ENCODE measurements around the gene APLNR. TPM values are rescaled to one million over a fixed set of nuclear protein-coding genes. Genes with fewer than 3 reads are reported as not detected.

Gene APLNR
- total RNA-seq, 1 donor from 2014 or later: 1.6 TPM

DNA sequence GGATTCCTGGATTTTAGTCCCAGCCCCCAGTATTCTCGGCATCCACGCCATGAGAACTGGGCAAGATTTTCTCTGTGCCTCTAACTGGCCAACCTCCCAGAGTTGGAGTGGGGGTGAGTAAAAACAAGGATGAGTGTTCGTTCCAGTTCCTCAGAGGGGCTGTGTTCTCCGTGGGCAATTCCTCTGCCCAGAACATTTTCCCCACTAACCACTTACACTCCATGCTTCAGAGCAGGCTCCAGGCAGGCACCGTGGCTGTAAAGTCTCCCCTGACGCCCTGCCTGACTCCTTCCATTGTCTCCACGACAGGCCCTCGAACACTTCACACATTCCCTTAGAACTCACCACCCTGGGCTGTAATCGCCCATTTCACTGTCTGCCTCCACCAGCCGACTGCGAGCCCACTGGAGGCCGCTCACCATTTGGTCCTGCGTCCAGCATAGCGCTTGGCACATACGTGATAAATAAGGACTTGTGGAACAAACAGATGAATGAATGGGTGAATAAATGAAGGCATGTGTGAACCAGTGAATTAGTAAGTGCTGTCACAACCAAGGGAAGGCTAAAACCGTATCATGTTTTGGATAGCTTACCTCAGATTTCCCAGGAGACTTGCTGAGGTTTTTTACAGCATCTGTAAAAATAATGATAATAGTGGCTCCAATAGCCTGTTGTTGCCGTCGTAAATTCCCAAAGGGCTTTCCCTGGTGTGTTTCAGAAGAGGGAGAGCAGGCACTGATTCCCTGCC lies 6.1 kb downstream of the APLNR start:
- Histone ChIP-seq H3K9me3 (ENCODE audit: low read depth) (no peaks in the 10 kb centered on the region), H3K79me2 (ENCODE audit: low read depth) (no peaks in the 10 kb centered on the region), H3K27ac (no peak overlapping the region), H4K20me1 (ENCODE audit: low read depth) (no peaks in the 10 kb centered on the region), H3K36me3 (no peaks in the 10 kb centered on the region), H3K4me2 (no peak overlapping the region), H3K4me1 (peaks cover 35% of the 10 kb centered on the region), H2AFZ (replicated peaks) (peak overlapping the region; percentile 95), H3K9ac (no peak overlapping the region), H3K27me3 (no peaks in the 10 kb centered on the region), H3F3A (ENCODE audit: low read depth) (no peaks in the 10 kb centered on the region), H3K4me3 (no peak overlapping the region)
- Mint-ChIP-seq H3K4me3 (no peak overlapping the region), H3K9me3 (peaks cover 5% of the 10 kb centered on the region), H3K36me3 (no peaks in the 10 kb centered on the region), H3K4me1 (peaks cover 46% of the 10 kb centered on the region), H3K27me3 (ENCODE audit: insufficient read depth, low read depth) (peaks cover 7% of the 10 kb centered on the region), H3K27ac (peak overlapping the region; percentile 39)
- no peak for TF ChIP-seq EZH2 (IDR thresholded peaks at IDR 0.05)
- no peak for TF ChIP-seq EZH2phosphoT487 (IDR thresholded peaks at IDR 0.05)
- TF ChIP-seq, protein P1, sequence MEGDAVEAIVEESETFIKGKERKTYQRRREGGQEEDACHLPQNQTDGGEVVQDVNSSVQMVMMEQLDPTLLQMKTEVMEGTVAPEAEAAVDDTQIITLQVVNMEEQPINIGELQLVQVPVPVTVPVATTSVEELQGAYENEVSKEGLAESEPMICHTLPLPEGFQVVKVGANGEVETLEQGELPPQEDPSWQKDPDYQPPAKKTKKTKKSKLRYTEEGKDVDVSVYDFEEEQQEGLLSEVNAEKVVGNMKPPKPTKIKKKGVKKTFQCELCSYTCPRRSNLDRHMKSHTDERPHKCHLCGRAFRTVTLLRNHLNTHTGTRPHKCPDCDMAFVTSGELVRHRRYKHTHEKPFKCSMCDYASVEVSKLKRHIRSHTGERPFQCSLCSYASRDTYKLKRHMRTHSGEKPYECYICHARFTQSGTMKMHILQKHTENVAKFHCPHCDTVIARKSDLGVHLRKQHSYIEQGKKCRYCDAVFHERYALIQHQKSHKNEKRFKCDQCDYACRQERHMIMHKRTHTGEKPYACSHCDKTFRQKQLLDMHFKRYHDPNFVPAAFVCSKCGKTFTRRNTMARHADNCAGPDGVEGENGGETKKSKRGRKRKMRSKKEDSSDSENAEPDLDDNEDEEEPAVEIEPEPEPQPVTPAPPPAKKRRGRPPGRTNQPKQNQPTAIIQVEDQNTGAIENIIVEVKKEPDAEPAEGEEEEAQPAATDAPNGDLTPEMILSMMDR (IDR thresholded peaks at IDR 0.05): no peak
- peak; percentile 27 for DNase-seq (ENCODE audit: low spot score)

DNA sequence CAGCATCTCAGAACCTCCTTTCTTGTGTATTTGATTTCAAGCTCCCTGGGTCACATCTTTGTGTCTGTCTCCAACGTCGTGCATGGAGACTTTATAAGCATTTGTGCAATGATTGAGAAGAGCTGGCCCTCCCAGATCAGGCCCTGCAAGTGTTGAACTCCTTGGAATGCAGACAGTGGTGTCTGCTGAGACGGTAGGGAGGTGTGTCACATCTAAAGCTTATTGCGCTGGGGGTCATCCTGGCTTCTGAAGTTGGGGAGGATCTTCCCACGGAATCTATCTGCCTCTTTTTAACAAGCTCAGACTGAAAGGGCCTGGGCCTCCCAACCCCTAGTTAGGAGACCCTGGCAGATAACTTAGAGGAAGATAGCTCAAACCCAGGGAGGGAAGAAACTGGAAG lies 6.7 kb downstream of the APLNR start:
- DNase-seq (ENCODE audit: low spot score): no peak
- H3K4me1 Mint-ChIP-seq: peaks cover 39% of the 10 kb centered on the region
- no peak overlapping the region for H3K27ac ChIP-seq
- peaks cover 4% of the 10 kb centered on the region for H3K27me3 Mint-ChIP-seq (ENCODE audit: insufficient read depth, low read depth)
- H3K4me2 ChIP-seq: no peak overlapping the region
- H3K4me3 ChIP-seq: no peak overlapping the region
- no peaks in the 10 kb centered on the region for H3K9me3 ChIP-seq (ENCODE audit: low read depth)
- no peaks in the 10 kb centered on the region for H4K20me1 ChIP-seq (ENCODE audit: low read depth)
- peaks cover 2% of the 10 kb centered on the region for H3K36me3 Mint-ChIP-seq
- no peak overlapping the region for H3K4me3 Mint-ChIP-seq
- H3K36me3 ChIP-seq: no peaks in the 10 kb centered on the region
- peak overlapping the region; percentile 95 for H2AFZ ChIP-seq (replicated peaks)
- H3K9ac ChIP-seq: no peak overlapping the region
- no peaks in the 10 kb centered on the region for H3K27me3 ChIP-seq
- TF ChIP-seq, protein P1 (IDR thresholded peaks at IDR 0.05): no peak
- TF ChIP-seq EZH2phosphoT487 (IDR thresholded peaks at IDR 0.05): no peak
- TF ChIP-seq EZH2 (IDR thresholded peaks at IDR 0.05): no peak
- no peaks in the 10 kb centered on the region for H3K79me2 ChIP-seq (ENCODE audit: low read depth)
- peaks cover 34% of the 10 kb centered on the region for H3K4me1 ChIP-seq
- H3K27ac Mint-ChIP-seq: peak overlapping the region; percentile 84
- no peaks in the 10 kb centered on the region for H3F3A ChIP-seq (ENCODE audit: low read depth)
- H3K9me3 Mint-ChIP-seq: peaks cover 6% of the 10 kb centered on the region

DNA sequence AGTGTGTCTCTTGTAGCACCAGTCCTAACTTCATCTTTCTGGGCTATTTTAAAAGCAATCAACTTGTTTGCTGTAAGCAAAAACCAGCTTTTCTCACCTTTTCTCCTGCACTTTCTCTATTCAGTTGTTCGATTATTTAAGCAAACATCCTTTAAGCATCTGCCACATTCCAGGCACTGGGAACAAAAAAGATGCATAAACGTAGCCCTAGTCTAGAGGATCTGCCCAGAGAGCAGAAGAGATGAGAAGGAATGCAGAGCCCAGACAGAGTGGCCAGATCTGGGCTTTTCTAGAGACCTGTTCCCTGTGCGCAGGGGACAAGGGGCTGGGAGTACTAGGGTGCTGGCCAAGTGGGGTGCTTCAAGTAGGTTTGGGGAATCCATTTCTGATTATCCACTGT lies 8.4 kb downstream of the APLNR start:
- no peak overlapping the region for H3K4me2 ChIP-seq
- H3K9me3 ChIP-seq (ENCODE audit: low read depth): no peaks in the 10 kb centered on the region
- Mint-ChIP-seq H3K4me3 (no peak overlapping the region), H3K27me3 (ENCODE audit: insufficient read depth, low read depth) (peaks cover 2% of the 10 kb centered on the region), H3K4me1 (peaks cover 26% of the 10 kb centered on the region), H3K9me3 (peaks cover 6% of the 10 kb centered on the region), H3K27ac (no peak overlapping the region), H3K36me3 (peaks cover 2% of the 10 kb centered on the region)
- no peaks in the 10 kb centered on the region for H3K36me3 ChIP-seq
- H3K4me1 ChIP-seq: peaks cover 21% of the 10 kb centered on the region
- no peaks in the 10 kb centered on the region for H3K27me3 ChIP-seq
- DNase-seq (ENCODE audit: low spot score): no peak
- H3K79me2 ChIP-seq (ENCODE audit: low read depth): no peaks in the 10 kb centered on the region
- no peak overlapping the region for H2AFZ ChIP-seq (replicated peaks)
- H3K27ac ChIP-seq: no peak overlapping the region
- TF ChIP-seq EZH2phosphoT487 (IDR thresholded peaks at IDR 0.05) (no peak), EZH2 (IDR thresholded peaks at IDR 0.05) (no peak)
- TF ChIP-seq, protein P1 (IDR thresholded peaks at IDR 0.05): no peak
- no peaks in the 10 kb centered on the region for H3F3A ChIP-seq (ENCODE audit: low read depth)
- H3K4me3 ChIP-seq: no peak overlapping the region
- H4K20me1 ChIP-seq (ENCODE audit: low read depth): no peaks in the 10 kb centered on the region
- no peak overlapping the region for H3K9ac ChIP-seq

Data from neural progenitor cell (in vitro differentiated cells).